ENCODE data around the gene PGPEP1.
"Not testable (repeated sequence)": the region's sequence is repeated elsewhere in the genome, so short reads cannot be mapped to it uniquely, and the experiment has no call there.

The PGPEP1 gene

GRCh38 chr19:18368504-18369222 is 28.3 kb downstream of the PGPEP1 start:
- DNase-seq = no peak

DNA sequence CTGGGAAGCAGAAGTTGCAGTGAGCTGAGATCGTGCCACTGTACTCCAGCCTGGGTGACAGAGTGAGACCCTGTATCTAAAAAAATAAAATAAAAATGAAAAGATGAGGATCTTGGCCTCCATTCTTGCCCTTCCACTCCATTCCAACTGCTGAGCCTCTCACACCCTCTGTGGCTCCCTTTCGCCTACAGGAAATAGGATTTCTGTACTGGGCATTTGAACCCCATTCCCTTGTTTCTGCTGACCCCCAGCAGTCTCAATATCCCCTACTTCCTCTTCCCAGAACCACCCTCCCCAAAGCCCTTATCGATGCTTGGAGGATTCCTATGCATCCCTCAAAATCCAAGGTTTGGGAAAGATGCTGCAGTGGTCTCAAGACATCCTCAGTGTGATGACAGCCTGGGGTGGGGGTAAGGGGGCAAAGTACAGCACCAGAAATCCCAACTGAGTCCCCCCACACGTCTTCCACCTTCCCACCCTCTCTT is 33.1 kb downstream of the PGPEP1 start:
- no peak for DNase-seq

DNA sequence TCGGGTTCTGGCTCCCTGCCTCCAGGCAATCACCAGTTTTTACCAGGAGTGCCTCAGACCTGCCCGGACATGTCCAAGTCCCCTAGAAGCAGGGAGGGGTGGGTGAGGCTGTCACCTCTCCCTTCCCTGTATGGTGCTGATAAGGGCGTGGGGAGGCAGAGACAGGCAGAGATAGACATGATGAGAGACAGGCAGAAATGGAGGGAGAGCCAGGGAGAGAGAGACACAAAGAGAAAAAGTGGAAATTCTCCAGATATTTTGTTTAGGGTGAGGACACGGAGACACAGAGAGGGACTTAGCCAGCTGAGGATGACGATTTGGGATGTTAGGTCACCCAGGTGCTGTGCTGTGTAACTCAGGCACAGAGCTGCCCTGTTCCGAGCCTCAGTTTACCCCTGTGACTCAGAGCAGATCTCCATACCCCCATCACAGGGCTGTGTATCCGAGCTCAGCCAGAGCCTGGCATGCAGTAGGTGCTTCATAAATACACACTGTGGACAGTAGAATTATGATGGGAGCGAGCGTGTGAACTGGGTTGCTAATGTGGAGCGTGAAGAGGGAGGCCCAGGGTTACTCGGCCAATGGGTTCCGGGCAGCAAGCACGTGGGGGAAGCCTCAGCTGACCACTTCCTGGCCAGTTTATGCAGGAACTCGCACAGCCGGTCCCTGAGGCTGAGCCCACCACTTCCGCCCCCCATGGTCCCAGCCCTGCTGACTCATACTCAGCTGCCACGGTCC is 33.7 kb downstream of the PGPEP1 start:
- peak; percentile 85 to 86 for DNase-seq

- no peak for DNase-seq
Measured at GRCh38 chr19:18377026-18377425, 36.6 kb downstream of the PGPEP1 start.

DNA sequence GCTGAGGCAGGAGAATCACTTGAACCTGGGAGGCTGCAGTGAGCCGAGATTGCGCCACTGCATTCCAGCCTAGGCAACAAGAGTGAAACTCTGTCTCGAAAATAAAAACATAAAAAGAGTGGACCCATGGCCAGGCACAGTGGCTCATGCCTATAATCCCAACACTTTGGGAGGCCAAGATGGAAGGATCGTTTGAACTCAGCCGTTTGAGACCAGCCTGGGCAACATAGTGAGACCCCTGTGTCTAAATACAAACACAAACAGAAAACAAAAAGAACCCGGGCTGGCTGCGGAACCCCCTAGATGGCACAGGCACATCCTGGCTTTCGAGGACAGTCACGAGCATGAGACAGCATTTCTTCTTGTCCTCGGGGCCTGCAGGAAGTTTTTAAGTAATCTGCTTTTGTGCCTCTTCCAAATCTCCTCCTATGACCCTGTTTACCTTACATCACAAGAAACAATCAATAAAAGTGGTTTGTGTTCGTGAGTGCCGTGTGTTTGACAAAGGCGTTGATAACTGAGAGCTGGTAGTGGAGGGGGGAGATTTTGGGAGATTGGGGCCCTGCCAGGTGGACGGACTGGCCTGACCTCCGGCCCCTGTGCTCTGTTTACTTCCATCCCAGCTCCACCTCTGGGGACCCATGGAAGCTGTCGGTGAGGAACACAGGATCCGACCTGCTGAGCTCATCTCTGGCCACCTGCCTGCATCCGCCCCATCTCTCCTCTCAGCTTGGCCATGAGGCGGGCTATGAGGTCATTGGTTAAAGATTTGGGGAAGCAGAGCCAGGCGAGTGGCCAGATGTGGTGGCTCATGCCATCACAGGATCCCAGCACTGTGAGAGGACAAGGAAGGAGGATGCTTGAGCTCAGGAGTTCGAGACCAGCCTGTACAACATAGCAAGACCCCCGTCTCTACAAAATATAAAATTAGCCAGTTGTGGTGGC is 39.7 kb downstream of the PGPEP1 start:
- no peak for DNase-seq

DNA sequence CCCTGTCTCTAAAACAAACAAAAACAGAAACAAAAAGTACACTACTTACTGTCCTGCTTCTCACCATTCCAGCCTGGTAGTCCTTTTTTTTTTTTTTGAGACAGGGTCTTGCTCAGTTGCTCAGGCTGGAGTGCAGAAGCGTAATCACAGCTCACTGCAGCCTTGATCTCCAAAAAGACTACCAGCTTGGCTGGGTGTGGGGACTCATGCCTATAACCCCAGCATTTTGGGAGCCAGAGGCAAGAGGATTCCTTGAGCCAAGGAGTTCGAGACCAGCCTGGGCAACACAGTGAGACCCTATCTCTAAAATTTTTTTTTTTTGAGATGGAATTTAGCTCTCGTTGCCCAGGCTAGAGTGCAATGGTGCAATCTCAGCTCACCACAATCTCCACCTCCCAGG is 40.4 kb downstream of the PGPEP1 start:
- no peak for DNase-seq

- DNase-seq = not testable (repeated sequence)
Measured at GRCh38 chr19:18383622-18384021, 43.2 kb downstream of the PGPEP1 start.

- DNase-seq = no peak
Measured at GRCh38 chr19:18384775-18385174, 44.4 kb downstream of the PGPEP1 start.

- DNase-seq = no peak
Measured at GRCh38 chr19:18385359-18385674, 44.9 kb downstream of the PGPEP1 start.

DNA sequence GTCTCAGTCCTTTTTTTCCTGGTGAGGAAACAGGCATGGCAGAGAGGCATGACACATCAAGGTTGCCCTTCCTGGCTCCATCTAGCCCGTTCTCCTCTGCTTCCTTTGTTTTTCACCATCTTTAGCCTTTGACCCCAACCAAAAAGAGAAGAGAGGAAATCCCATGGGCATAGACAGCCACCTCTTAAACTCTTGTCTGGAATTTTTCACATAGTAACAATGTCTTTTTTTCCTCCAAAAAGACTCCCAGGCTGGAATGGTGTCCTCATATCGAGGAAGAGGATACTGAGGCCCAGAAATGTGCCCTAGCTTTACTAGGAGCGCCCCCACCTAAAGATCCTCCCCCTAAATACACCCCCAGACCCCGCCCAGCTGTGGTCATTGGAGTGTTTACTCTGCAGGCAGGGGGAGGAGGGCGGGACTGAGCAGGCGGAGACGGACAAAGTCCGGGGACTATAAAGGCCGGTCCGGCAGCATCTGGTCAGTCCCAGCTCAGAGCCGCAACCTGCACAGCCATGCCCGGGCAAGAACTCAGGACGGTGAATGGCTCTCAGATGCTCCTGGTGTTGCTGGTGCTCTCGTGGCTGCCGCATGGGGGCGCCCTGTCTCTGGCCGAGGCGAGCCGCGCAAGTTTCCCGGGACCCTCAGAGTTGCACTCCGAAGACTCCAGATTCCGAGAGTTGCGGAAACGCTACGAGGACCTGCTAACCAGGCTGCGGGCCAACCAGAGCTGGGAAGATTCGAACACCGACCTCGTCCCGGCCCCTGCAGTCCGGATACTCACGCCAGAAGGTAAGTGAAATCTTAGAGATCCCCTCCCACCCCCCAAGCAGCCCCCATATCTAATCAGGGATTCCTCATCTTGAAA is 45.5 kb downstream of the PGPEP1 start, which contains the start of gene GDF15:
TSS of gene GDF15 (plus strand) at position 484 of the 868 bp plus-strand sequence. CDS start at position 516, 32 bp downstream.
- no peak for DNase-seq

GRCh38 chr19:18386543-18387271 is 46.3 kb downstream of the PGPEP1 start:
- DNase-seq = no peak

- peak; percentile 65 to 72 for DNase-seq
Measured at GRCh38 chr19:18388100-18388959, 47.9 kb downstream of the PGPEP1 start.

- no peak for DNase-seq
Measured at GRCh38 chr19:18388960-18389725, 48.7 kb downstream of the PGPEP1 start.

DNA sequence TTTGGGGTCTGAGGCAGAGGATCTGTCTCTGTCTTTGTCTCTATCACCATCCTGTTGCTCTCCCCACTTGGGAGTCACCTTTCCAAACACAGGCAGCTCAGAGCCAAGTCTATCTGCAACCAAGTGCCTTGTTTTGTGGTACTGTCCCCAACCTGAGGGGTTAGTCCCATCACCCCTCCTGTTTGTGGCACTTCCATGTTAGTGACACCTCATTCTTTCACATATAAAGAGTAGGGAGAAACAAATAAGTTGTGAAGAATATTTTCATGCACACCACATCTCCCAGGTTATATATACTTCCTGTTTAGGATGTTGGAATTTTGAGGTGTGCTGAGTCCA is 49.3 kb downstream of the PGPEP1 start:
- no peak for DNase-seq

GRCh38 chr19:18390065-18390907 is 49.9 kb downstream of the PGPEP1 start:
- DNase-seq = no peak

DNA sequence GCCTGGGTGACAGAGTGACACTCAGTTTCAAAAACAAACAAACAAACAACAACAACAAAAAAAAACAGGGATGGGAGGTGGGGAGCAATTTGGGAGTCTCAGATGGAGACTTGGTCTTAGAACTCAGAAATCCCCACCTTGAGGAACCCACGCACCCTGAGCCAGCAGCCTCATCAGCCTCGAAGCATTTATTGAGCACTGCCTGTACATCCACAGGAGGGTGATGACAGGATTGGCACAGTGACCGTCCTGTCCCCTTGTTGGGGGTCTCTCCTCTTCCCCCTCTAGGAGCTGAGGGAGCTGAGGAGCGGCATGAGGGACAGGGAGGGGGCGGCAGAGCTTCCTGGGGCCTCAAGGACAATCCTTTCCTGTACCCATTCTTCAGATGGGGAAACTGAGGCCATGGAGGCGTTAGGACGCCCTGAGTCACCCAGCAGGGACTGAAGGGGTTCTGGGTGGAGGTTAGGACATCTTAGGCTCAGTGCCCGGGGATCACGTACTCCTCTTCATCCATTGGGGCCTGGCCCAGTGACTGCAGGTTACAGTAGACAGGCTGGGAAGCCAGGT is 51.2 kb downstream of the PGPEP1 start:
- DNase-seq = no peak

DNA sequence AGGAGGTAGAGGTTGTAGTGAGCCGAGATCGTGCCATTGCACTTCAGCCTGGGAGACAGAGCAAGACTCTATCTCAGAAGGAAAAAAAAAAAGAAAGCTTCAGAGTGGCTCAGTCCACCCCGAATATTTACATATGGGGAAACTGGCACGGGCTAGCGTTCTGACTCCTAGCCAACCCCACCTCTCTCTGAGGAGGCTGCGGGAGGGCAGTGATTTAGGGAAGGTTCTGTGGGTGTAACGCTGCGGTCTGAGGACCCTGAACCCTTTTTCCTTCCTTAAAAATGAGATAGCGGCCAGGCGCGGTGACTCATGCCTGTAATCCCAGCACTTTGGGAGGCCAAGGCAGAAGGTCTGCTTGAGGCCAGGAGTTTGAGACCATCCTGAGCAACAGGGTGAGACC is 52.0 kb downstream of the PGPEP1 start:
- DNase-seq = peak; percentile 61 to 68

GRCh38 chr19:18392926-18393325 is 52.5 kb downstream of the PGPEP1 start:
- DNase-seq = no peak

All from AML-193 (cell line).